Stimulated activated CD4-positive, alpha-beta T cell treated with anti-CD3 and anti-CD28 coated beads, TNF-alpha, amount 100 ng/mL, for 1 hour (primary cell): ENCODE measurements around the gene DAB2IP.
A peak's percentile ranks its signal among the peaks of the same experiment; 100 is the strongest.

ENCODE experiments used
- DNase-seq, 3 donors: peaks; one replicate each; pipeline ENCODE4 v3.0.0-alpha.2; 2020; ENCODE audit warnings: low read depth in 3 of 3, low spot score in 1 of 3

Gene DAB2IP

DNA sequence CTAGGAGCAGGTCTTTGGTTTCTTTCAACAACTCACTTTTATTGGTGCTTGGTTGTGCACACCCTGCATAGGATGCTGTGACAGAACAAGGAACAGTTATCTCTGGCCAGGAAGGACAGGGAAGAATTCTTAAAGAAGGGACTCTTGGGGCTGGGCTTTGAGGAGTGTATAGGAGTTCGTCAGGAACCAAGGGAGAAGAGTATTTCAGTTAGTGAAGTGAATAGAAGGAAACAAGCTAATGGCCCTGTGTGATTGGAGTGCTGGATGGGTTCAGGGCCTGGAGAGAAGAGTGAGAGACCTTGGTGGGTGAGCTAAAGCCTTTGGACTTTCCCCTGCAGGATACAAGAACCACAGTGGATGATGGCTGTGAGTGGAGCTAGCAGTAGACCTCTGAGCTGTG is 32.2 kb downstream of the DAB2IP start:
- no peak for DNase-seq

DNA sequence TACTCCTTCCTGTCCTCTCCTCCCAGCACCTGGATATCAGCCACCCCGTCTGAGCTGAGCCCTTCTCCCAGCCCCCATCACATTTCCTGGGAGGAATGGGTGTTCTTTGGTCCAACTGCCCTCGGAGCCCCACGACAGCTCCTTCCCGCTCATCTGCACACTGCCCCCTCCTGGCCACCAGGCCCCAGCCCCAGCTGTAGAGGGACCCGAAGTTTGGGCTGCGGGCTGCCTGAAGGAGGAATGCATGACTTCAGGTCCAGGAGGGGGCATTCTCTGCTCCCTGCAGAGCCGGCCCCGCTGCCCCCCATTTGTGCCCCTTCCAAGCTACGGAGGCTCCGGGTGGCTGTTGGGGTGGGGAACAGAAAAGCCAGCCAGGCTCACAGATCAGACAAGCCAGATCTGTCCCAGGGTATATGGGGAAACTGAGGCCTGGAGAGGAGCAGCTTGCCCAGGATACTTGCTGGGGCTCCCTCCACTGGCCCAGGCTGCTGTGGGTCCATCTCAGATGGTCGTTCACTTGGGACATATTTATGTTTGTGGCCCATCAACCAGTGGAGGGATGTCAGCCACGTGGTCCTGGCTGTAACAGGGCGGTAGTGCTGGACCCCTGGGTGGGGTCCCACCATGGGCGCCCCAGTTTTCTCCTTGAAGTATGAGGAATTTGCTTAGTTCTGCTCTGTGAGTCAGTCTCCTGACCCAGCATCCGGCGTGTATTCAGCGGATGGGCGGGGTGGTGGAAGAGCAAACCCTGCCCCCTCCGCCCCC is 33.1 kb downstream of the DAB2IP start:
- no peak for DNase-seq

GRCh38 chr9:121685146-121685794 is 33.8 kb downstream of the DAB2IP start:
- DNase-seq = no peak

GRCh38 chr9:121685795-121686377 is 34.5 kb downstream of the DAB2IP start:
- no peak for DNase-seq

GRCh38 chr9:121686930-121687541 is 35.6 kb downstream of the DAB2IP start:
- peak in 1 of 3 donors; percentile 12 for DNase-seq

GRCh38 chr9:121688146-121688680 is 36.8 kb downstream of the DAB2IP start:
- DNase-seq = no peak

DNA sequence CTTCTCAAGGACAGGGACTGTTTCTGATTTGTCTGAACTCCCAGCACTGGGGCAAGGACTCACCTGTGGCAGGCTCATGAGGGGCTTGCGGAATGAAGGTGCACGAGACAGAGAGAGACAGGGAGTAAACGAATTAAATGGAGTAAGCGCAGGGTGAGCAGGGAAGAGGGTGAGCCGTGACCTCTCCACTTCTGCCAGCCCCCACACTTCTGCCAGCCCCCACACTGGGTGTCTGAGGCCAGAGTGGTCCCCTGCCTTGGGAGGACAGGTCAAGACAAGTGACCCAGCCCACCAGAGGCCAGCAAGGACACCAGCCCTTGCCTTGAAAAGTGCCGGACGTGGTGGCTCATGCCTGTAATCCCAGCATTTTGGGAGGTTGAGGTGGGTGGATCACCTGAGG is 37.2 kb downstream of the DAB2IP start:
- no peak for DNase-seq

DNA sequence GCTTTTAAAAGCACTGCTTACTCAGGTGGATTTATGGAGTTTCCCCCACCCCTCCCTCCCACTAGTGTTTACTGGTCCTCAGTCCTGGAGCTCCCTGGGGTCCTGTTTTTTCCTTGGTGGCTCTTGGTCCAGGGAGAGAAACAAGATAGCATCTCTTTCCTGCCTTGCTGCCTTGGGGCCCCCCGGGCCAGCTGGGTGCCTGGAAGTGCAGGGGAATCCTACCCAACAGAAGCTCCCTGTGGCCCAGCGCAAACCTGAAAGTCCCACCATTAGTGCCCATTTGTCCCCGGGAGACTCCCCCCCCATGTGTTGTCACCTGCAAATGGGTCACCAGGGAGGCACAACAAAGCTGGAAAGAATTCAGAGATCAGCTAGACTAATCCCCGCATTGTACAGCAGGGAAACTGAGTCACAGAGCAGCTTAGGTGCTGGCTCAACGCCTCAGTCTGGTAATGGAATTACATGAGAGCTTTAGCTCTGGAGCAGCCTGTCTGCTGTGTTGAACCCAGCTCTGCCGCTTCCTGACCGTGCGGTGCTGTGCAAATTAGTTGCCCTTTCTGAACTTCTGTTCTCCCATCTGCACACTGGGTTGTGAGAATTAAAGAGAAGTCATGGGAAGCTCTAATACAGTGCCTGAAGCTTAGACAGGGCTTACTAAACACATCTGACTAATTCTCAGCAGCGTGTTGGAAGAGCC is 38.2 kb downstream of the DAB2IP start:
- no peak for DNase-seq

GRCh38 chr9:121690316-121690715 is 38.9 kb downstream of the DAB2IP start:
- no peak for DNase-seq

DNA sequence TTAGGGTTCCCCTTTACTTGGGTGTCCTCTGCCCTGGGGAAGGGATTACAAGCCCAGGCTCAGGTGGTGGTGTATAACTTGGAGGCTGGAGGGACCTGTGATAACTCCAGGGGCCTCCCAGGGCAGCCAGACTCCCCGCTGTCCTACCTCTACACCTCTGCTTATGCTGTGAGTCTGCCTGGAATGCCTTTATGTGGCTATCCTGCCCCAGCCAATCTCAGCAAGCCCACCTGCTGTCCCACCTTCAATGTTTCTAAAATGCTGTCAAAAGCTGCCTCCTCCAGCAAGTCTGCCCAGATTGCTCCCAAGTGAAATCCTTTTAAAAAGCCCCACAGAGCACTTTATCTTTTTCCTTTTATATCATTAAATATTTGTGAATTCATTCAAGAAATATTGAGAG is 39.3 kb downstream of the DAB2IP start:
- no peak for DNase-seq

DNA sequence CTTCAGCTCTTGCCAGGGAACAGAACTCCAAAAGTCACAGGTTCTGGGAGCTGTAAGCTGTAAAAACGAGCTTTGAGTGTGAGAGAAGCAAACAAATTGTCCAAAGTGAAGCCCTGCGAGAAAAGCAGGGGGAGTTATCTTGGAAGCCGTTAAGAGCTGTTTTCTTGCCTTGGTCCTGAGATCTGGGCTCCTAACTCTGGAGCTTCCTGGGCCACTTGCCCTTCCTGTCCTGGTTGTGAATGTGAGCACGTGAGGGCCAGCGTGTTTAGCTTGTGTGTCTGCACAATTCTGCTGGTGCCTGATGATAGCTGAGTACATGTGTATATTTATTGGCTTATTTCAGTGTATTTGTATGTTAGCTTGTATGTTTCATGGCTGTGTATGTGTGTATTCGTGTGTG is 40.5 kb downstream of the DAB2IP start:
- DNase-seq = no peak

DNA sequence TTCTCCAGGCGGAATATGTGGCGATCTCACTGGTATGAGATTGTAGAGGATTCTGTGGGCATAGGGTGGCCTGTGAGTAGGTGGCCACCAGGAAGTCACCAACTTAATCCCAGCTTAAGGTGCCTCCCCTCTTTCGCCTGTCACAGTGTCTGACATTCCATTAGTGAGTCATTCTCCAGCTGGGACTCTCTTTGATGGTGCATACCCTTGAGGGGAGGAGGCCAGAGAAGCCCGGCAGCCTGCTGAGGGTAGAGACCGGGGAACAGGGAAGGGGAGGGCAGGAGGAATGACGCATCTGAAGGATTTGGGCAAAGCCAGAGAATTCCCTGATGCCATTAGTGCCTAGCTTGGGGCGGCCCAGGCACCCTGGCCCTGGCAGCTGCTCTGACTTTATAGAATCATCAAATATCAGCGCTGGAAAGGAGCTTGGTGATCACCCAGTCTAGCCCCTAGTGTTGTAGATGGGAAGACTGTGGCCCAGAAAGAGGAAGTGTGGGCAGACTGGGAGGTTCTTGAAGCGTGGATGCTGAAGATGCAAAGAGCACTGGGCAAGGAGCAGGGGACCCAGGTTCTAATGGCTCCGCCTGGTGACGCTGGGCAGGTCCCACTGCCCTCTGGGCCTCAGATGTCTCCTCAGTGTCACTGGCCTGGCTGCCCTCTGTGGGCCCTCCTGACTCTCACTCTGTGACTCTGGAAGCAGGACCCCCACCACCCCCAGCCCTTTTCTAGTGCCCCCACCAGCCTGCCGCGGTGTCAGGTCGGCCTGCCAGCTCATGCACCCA is 41.4 kb downstream of the DAB2IP start:
- no peak for DNase-seq

GRCh38 chr9:121693388-121693670 is 41.9 kb downstream of the DAB2IP start:
- no peak for DNase-seq

GRCh38 chr9:121694001-121694400 is 42.6 kb downstream of the DAB2IP start:
- DNase-seq = no peak

- DNase-seq = no peak
Observed at GRCh38 chr9:121694600-121694999, 43.2 kb downstream of the DAB2IP start.

GRCh38 chr9:121696930-121697329 is 45.5 kb downstream of the DAB2IP start:
- DNase-seq = no peak

GRCh38 chr9:121698627-121699570 is 47.5 kb downstream of the DAB2IP start:
- DNase-seq = no peak

- no peak for DNase-seq
Observed at GRCh38 chr9:121699571-121700164, 48.2 kb downstream of the DAB2IP start.

GRCh38 chr9:121700165-121700831 is 48.9 kb downstream of the DAB2IP start:
- no peak for DNase-seq
